OCI-LY1 (cell line): ENCODE results near the gene GAK.

ENCODE experiments used
- H2AFZ ChIP-seq: fragments of 200-600 bp; sonication (generic), shearing (Covaris generic); 2 replicates; pipeline ENCODE4 v1.6.0; 2014; ENCODE audit warnings: antibody characterized with exemption, mild to moderate bottlenecking, low read length
- H3F3A ChIP-seq: fragments of 200-600 bp; sonication (generic), shearing (Covaris generic); 2 replicates; pipeline ENCODE4 v1.6.0; 2014; ENCODE audit warnings: mild to moderate bottlenecking, antibody characterized with exemption, low read length, moderate library complexity; ENCODE audit not compliant: insufficient read depth
- H3K27ac ChIP-seq: fragments of 200-600 bp; sonication (generic); 2 replicates; pipeline ENCODE4 v1.5.1; 2014; ENCODE audit warnings: low read length, mixed run types, mild to moderate bottlenecking, low read depth; ENCODE audit not compliant: poor library complexity, severe bottlenecking
- H3K27me3 ChIP-seq: fragments of 200-600 bp; sonication (generic); 2 replicates; pipeline ENCODE4 v1.6.0; 2014; ENCODE audit warnings: antibody characterized with exemption, mild to moderate bottlenecking, low read length, moderate library complexity; ENCODE audit not compliant: insufficient read depth
- H3K36me3 ChIP-seq: fragments of 200-600 bp; sonication (generic); 2 replicates; pipeline ENCODE4 v1.6.1; 2014; ENCODE audit warnings: mild to moderate bottlenecking, antibody characterized with exemption, low read length, moderate library complexity, mixed read lengths; ENCODE audit not compliant: insufficient read depth
- H3K4me1 ChIP-seq: fragments of 200-600 bp; sonication (generic); 2 replicates; pipeline ENCODE4 v1.5.1; 2014; ENCODE audit warnings: mild to moderate bottlenecking, low read length, moderate library complexity; ENCODE audit not compliant: insufficient read depth, severe bottlenecking
- H3K4me2 ChIP-seq: fragments of 200-600 bp; sonication (generic), shearing (Covaris generic); 2 replicates; pipeline ENCODE4 v1.6.1; 2014; ENCODE audit warnings: low read length
- H3K4me3 ChIP-seq: fragments of 200-600 bp; sonication (generic); 2 replicates; pipeline ENCODE4 v1.5.1; 2014; ENCODE audit warnings: low read length, low read depth, mild to moderate bottlenecking, mixed read lengths; ENCODE audit not compliant: poor library complexity, severe bottlenecking
- H3K79me2 ChIP-seq: fragments of 200-600 bp; shearing (Covaris generic); 2 replicates; pipeline ENCODE4 v1.6.1; 2016; ENCODE audit warnings: mixed run types, low read length, mixed read lengths; ENCODE audit not compliant: insufficient read depth
- H3K9ac ChIP-seq: fragments of 200-600 bp; sonication (generic), shearing (Covaris generic); 2 replicates; pipeline ENCODE4 v1.6.1; 2014; ENCODE audit warnings: mild to moderate bottlenecking, low read length, mixed read lengths
- H3K9me2 ChIP-seq: fragments of 200-600 bp; sonication (generic), shearing (Covaris generic); 2 replicates; pipeline ENCODE4 v1.6.1; 2014; ENCODE audit warnings: low read depth, mild to moderate bottlenecking, low read length, mixed read lengths
- H3K9me3 ChIP-seq: fragments of 200-600 bp; shearing (Covaris generic); 2 replicates; pipeline ENCODE4 v1.6.1; 2014; ENCODE audit warnings: low read length, mixed read lengths
- H4K20me1 ChIP-seq: fragments of 200-600 bp; sonication (generic), shearing (Covaris generic); 2 replicates; pipeline ENCODE4 v1.6.0; 2016; ENCODE audit warnings: mild to moderate bottlenecking, low read length; ENCODE audit not compliant: insufficient read depth
- EZH2 ChIP-seq: fragments of 200-600 bp; sonication (generic), shearing (Covaris generic); IDR thresholded peaks from 2 replicates; pipeline ENCODE4 v1.8.0; 2017; ENCODE audit warnings: borderline replicate concordance, mixed run types, mild to moderate bottlenecking, antibody characterized with exemption, low read length, moderate library complexity, mixed read lengths
- TF ChIP-seq, protein P1 (sequence below): fragments of 200-600 bp; sonication (generic), shearing (Covaris generic); IDR thresholded peaks from 2 replicates; pipeline ENCODE4 v1.5.1; 2017; ENCODE audit warnings: mild to moderate bottlenecking, antibody characterized with exemption, low read length, moderate library complexity, mixed read lengths

GAK gene

DNA sequence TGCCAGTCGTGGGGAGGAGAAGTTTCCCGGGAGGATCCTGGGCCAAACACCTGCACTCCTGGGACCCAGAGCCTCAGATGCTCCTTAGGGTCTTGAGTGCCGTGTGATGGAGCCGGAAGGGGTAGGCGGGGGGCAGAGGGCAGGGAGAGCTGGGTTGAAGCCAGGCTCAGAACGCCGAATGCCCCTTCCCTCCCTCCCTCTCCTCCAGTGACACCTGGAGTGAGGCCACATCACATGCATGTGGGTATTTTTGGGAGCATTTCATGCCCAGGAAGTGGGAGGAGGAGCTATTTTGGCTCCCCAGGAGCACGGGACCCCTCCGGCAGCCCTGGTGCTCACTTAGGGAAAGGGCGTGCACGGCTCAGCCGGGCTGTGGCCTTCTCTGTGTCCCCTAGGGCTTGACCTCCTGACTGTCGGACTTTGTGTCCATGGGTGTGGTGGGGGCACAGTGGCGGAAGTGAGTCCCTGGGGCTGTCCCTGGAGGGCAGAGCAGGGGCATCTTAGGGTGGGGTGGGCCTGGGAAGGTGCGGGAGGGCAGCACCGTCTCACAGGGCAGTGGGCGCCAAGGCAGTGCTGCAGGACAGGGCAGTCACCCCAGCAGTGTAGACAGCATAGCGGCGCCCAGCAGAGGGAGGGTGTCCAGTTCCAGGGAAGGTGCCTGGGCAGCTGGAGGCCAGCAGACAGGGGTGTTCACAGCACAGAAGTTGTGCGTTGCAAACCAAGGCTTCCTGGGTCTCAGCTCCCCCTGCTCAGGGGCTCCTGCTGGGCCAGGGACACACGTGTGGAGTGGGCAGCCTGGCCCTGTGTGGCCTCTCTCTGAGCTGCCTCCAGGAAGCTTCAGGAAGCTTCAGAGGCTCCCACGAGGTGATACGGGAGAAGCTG lies 101.3 kb downstream of the GAK start:
- no peak for TF ChIP-seq EZH2
- TF ChIP-seq, protein P1, sequence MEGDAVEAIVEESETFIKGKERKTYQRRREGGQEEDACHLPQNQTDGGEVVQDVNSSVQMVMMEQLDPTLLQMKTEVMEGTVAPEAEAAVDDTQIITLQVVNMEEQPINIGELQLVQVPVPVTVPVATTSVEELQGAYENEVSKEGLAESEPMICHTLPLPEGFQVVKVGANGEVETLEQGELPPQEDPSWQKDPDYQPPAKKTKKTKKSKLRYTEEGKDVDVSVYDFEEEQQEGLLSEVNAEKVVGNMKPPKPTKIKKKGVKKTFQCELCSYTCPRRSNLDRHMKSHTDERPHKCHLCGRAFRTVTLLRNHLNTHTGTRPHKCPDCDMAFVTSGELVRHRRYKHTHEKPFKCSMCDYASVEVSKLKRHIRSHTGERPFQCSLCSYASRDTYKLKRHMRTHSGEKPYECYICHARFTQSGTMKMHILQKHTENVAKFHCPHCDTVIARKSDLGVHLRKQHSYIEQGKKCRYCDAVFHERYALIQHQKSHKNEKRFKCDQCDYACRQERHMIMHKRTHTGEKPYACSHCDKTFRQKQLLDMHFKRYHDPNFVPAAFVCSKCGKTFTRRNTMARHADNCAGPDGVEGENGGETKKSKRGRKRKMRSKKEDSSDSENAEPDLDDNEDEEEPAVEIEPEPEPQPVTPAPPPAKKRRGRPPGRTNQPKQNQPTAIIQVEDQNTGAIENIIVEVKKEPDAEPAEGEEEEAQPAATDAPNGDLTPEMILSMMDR: no peak
- no peaks in the 10 kb centered on the region for H3K9me3 ChIP-seq
- H3K27me3 ChIP-seq: no peaks in the 10 kb centered on the region
- no peak overlapping the region for H2AFZ ChIP-seq
- H3K36me3 ChIP-seq: no peaks in the 10 kb centered on the region
- H3K27ac ChIP-seq: no peak overlapping the region
- no peak overlapping the region for H3K9ac ChIP-seq
- H4K20me1 ChIP-seq: no peaks in the 10 kb centered on the region
- H3K4me1 ChIP-seq: no peaks in the 10 kb centered on the region
- no peak overlapping the region for H3K4me2 ChIP-seq
- no peaks in the 10 kb centered on the region for H3K79me2 ChIP-seq
- H3K9me2 ChIP-seq: no peaks in the 10 kb centered on the region
- H3F3A ChIP-seq: no peaks in the 10 kb centered on the region
- no peak overlapping the region for H3K4me3 ChIP-seq

GRCh38 chr4:829761-830600 lies 102.1 kb downstream of the GAK start:
- Histone ChIP-seq H3K9ac (no peak overlapping the region), H3K36me3 (no peaks in the 10 kb centered on the region), H3K4me3 (no peak overlapping the region), H3K9me3 (no peaks in the 10 kb centered on the region), H3K79me2 (no peaks in the 10 kb centered on the region), H3K27ac (no peak overlapping the region), H4K20me1 (no peaks in the 10 kb centered on the region), H3F3A (no peaks in the 10 kb centered on the region), H3K4me1 (no peaks in the 10 kb centered on the region), H2AFZ (no peak overlapping the region), H3K27me3 (no peaks in the 10 kb centered on the region), H3K4me2 (no peak overlapping the region), H3K9me2 (no peaks in the 10 kb centered on the region)
- no peak for TF ChIP-seq EZH2
- TF ChIP-seq, protein P1: no peak

DNA sequence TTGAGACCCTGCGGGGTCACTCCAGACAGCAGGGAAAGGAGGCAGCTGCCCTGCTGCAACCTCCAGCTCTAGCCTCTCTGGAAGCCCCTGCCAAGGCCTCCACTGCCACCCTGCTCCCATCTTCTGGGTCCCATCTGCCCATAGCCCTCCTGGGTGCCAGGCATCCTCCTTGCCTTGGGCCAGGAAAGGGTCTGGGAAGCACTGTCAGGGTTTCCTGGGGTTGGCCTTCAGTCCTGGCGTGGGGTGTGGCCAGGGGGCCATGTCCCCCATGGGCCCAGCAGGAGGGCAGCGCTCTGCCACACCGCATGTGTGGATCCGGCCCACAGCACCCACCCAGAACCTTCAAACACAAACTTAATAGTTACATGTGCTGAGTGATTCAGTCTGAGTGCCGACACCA lies 102.8 kb downstream of the GAK start:
- Histone ChIP-seq H3K36me3 (no peaks in the 10 kb centered on the region), H2AFZ (no peak overlapping the region), H3K4me3 (no peak overlapping the region), H3K4me1 (no peaks in the 10 kb centered on the region), H3K79me2 (no peaks in the 10 kb centered on the region), H3K9me2 (no peaks in the 10 kb centered on the region), H3K4me2 (no peak overlapping the region), H4K20me1 (no peaks in the 10 kb centered on the region), H3F3A (no peaks in the 10 kb centered on the region), H3K9ac (no peak overlapping the region), H3K9me3 (no peaks in the 10 kb centered on the region), H3K27ac (no peak overlapping the region), H3K27me3 (no peaks in the 10 kb centered on the region)
- TF ChIP-seq EZH2: no peak
